Gastrocnemius medialis (tissue), 4 donors: ENCODE data around the gene CPA5. TPM values are rescaled to one million over a fixed set of nuclear protein-coding genes. Genes with fewer than 3 reads are reported as not detected.

ENCODE experiments used
- ATAC-seq, 2 donors: fragments of 150-250 bp; one replicate each; pipeline ENCODE4 v1.9.1; 2016
- DNase-seq, 2 donors: peaks; one replicate each; pipeline ENCODE4 v3.0.0-alpha.2; 2019
- H3K27ac ChIP-seq, 4 donors: fragments of 200-600 bp; sonication (generic); 1 replicate in 1 of 4; 2 replicates in 3 of 4; pipeline ENCODE4 v1.5.1; 2016 to 2018; ENCODE audit warnings: mild to moderate bottlenecking in 2 of 4, moderate library complexity in 1 of 4
- H3K27me3 ChIP-seq, 3 donors: fragments of 200-600 bp; sonication (generic) in 2 of 3; 1 replicate in 1 of 3; 2 replicates in 2 of 3; pipeline versions ENCODE4 v1.5.1 to v1.6.0; 2016 to 2019; ENCODE audit warnings: mild to moderate bottlenecking in 1 of 3, moderate library complexity in 1 of 3
- H3K36me3 ChIP-seq, 2 donors: fragments of 200-600 bp; sonication (generic) in 1 of 2; one replicate each; pipeline ENCODE4 v1.5.1; 2017 to 2018
- H3K4me1 ChIP-seq, 2 donors: fragments of 200-600 bp; sonication (generic) in 1 of 2; one replicate each; pipeline ENCODE4 v1.5.1; 2016 to 2017; ENCODE audit warnings: mild to moderate bottlenecking in 2 of 2
- H3K4me3 ChIP-seq, 4 donors: fragments of 200-600 bp; sonication (generic) in 3 of 4; 1 replicate in 1 of 4; 2 replicates in 3 of 4; pipeline ENCODE4 v1.5.1; 2016 to 2019; ENCODE audit warnings: mild to moderate bottlenecking in 2 of 4
- H3K9me3 ChIP-seq, 3 donors: fragments of 200-600 bp; sonication (generic) in 2 of 3; 1 replicate in 1 of 3; 2 replicates in 2 of 3; pipeline ENCODE4 v1.5.1; 2016 to 2019
- POLR2A ChIP-seq, 2 donors: fragments of 450-650 bp; IDR thresholded peaks; one replicate each; pipeline ENCODE4 v1.6.1; 2017; ENCODE audit warnings: antibody characterized with exemption in 2 of 2, mild to moderate bottlenecking in 2 of 2, moderate library complexity in 2 of 2
- in situ Hi-C, 4 donors: fragments of 200-750 bp; cut with MboI; loops; one replicate each; pipeline versions ENCODE4 v1.15.0 to v1.8.0; 2017; ENCODE audit warnings: low sequenced_read_pairs in 4 of 4
- intact Hi-C: fragments of 100-400 bp; cut with DNase I; formaldehyde crosslinking; loops from one replicate; pipeline ENCODE4 v1.15.1; 2023; ENCODE audit warnings: low total_unique reads
- total RNA-seq, 4 donors: library from RNA; depleted of rRNA; stranded (reverse); fragments of >200 nt; gene quantifications; one replicate each; pipeline versions ENCODE4 v1.1.0 to v1.2.3, GENCODE V29; 2016
- TF ChIP-seq, protein P1 (sequence below), 5 experiments: fragments of 450-650 bp in 3 of 5; fragments of 200-600 bp in 2 of 5; sonication (generic) in 2 of 5; IDR thresholded peaks in 4 of 5; conservative IDR thresholded peaks in 1 of 5; 1 replicate in 4 of 5; 2 replicates in 1 of 5; pipeline ENCODE4 v1.5.1; 2016 to 2019; ENCODE audit warnings: antibody characterized with exemption in 5 of 5, mild to moderate bottlenecking in 3 of 5, moderate library complexity in 3 of 5

CPA5 gene
- total RNA-seq, 4 donors from 2014 or later: not detected

DNA sequence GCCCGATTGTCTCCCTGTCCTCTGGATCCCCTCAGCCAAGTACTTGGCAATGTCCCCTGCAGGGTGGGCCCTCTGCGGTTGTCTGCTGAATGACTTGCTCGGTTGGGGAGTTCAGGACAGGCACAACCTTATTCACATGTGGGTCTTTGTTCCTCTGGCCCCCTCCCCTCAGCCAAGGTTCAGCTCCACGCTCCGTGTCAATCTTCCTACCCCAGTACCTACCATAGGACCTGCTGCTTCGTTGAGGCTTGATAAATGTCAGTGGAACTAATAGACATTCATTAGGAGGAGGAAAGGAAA lies 7.1 kb downstream of the CPA5 start:
- Histone ChIP-seq H3K36me3 (no peaks in the 10 kb centered on the region), H3K27ac (peak overlapping the region; percentile 43 to 72 (median 64)), H3K4me3 (no peak overlapping the region), H3K9me3 (no peaks in the 10 kb centered on the region), H3K27me3 (peaks cover 0 to 10% (median 0%) of the 10 kb centered on the region in 3 donors), H3K4me1 (peaks cover 9 to 15% of the 10 kb centered on the region in 2 donors)
- in situ Hi-C loops: no loop called here
- intact Hi-C loops: loop anchor here (5.0 kb wide), 1 partner anchor 74 kb away; no protein-coding TSS in a partner anchor
- DNase-seq: no peak
- no peak for ATAC-seq
- no peak for TF ChIP-seq POLR2A (IDR thresholded peaks at IDR 0.05)
- TF ChIP-seq, protein P1, sequence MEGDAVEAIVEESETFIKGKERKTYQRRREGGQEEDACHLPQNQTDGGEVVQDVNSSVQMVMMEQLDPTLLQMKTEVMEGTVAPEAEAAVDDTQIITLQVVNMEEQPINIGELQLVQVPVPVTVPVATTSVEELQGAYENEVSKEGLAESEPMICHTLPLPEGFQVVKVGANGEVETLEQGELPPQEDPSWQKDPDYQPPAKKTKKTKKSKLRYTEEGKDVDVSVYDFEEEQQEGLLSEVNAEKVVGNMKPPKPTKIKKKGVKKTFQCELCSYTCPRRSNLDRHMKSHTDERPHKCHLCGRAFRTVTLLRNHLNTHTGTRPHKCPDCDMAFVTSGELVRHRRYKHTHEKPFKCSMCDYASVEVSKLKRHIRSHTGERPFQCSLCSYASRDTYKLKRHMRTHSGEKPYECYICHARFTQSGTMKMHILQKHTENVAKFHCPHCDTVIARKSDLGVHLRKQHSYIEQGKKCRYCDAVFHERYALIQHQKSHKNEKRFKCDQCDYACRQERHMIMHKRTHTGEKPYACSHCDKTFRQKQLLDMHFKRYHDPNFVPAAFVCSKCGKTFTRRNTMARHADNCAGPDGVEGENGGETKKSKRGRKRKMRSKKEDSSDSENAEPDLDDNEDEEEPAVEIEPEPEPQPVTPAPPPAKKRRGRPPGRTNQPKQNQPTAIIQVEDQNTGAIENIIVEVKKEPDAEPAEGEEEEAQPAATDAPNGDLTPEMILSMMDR (IDR thresholded peaks at IDR 0.05 in 4 of 5, conservative IDR thresholded peaks at IDR 0.05 in 1 of 5): no peak

DNA sequence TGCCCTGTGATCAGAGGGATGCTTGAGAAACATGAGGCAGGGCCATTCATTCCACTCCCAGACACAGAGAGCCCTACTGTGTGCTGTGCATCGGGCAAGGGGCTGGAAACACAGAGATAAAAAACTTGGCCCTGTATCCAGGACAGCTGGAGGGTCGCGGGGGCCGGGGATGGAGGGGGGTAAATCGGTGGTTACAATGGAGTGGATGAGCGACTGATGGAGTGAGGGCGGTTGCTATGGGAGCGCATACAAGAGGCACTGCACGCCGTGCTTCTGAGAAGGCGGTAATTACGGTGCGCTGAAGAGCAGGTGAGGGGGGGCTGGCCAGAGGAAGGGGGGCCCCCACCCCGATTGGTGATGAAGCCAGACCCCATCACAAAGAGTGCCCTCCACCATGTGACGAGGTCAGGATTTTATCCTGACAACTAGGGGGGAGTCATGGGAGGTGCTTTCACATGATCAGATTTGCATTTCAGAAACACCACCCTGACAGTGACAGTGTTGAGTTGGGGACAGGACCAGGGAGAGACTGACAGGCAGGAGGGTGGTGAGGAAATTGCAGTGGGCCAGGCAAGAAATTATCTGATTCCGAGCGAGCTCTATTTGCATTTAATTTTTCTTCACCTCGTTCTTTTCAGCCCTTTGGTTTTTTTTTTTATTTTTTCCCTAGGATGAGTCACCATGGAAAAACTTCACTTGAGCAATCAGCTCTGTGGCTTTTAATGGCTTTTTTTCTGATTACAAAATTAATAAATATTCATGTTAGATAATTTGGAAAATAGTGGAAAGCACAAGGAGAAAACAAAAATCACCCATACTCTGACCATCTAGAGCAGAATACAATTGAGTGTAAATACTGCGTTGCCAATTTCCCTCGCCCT lies 7.8 kb downstream of the CPA5 start:
- no peak overlapping the region for H3K4me3 ChIP-seq
- TF ChIP-seq, protein P1 (IDR thresholded peaks at IDR 0.05 in 4 of 5, conservative IDR thresholded peaks at IDR 0.05 in 1 of 5): no peak
- no peak for TF ChIP-seq POLR2A (IDR thresholded peaks at IDR 0.05)
- ATAC-seq (no peak), DNase-seq (no peak)
- peaks cover 0 to 10% (median 0%) of the 10 kb centered on the region in 3 donors for H3K27me3 ChIP-seq
- H3K4me1 ChIP-seq: peaks cover 16 to 22% of the 10 kb centered on the region in 2 donors
- in situ Hi-C loops: no loop called here
- intact Hi-C loops: loop anchor here (5.0 kb wide), 1 partner anchor 75 kb away; no protein-coding TSS in a partner anchor
- peak overlapping the region; percentile 43 to 72 (median 64) for H3K27ac ChIP-seq
- no peaks in the 10 kb centered on the region for H3K36me3 ChIP-seq
- H3K9me3 ChIP-seq: no peaks in the 10 kb centered on the region

DNA sequence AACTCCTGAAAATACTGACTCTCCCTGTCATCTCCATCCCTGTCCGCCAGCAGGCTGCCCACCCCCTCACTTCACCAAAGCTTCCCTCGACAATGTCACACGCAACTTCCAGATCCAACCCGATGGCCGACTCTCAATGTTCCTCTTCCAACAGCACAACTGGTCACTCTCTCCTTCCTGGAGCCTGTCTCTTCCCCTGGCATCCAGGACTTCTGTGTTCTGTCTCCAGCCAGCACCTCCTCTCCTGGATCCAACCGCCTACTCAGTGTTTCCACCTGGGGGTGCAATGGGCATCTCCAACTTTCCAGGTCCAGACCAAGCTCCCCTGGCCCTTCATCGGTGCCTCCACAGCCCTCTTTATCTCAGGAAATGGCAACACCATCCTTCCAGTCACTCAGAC lies 8.6 kb downstream of the CPA5 start:
- peaks cover 0 to 10% (median 0%) of the 10 kb centered on the region in 3 donors for H3K27me3 ChIP-seq
- ATAC-seq (no peak), DNase-seq (no peak)
- H3K27ac ChIP-seq: peak overlapping the region; percentile 36 to 72 (median 48)
- intact Hi-C loops (loop anchor here (5.0 kb wide), 1 partner anchor 76 kb away; no protein-coding TSS in a partner anchor), in situ Hi-C loops (no loop called here)
- H3K9me3 ChIP-seq: no peaks in the 10 kb centered on the region
- H3K4me1 ChIP-seq: peaks cover 17 to 25% of the 10 kb centered on the region in 2 donors
- no peaks in the 10 kb centered on the region for H3K36me3 ChIP-seq
- TF ChIP-seq, protein P1 (IDR thresholded peaks at IDR 0.05 in 4 of 5, conservative IDR thresholded peaks at IDR 0.05 in 1 of 5): no peak
- no peak for TF ChIP-seq POLR2A (IDR thresholded peaks at IDR 0.05)
- H3K4me3 ChIP-seq: no peak overlapping the region

DNA sequence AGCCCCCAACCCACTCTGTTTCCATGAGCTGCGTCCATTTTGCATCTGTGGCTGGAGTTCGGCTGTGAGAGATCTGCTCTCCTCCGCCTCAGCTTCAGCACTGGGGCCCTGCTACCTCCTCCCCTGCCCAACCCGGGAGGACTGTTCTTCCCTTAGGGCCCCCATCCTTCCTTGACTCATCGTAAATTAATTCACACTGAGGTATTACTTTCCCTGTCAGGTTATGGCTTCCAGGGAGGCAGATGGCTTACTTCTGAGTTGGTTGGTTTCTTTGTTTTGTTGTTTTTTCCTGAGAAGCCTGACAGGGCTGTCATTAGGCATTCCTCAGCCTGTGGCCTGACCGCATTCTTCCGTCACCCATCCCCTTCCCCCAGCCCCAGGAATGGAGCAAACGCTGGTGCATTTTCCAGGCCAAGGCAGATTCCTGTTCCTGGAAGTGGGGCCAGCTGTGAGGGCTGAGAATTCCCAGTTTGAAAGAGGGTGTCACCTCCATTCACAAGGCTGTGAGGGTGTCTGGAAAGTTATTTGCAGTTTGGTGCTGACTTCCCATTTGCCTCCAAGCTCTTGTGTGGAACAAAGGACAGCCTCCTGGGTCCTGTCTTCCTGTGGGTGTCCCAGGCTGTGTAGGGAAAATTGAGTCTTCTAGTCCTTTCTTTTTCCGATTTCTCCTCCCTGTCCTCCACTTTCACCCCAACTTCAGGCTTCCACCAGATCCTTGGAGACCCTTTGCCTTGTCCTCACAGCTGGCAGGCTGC lies 11.7 kb downstream of the CPA5 start:
- H3K27ac ChIP-seq: peak overlapping the region; percentile 63 to 80 (median 72)
- H3K4me3 ChIP-seq: no peak overlapping the region
- intact Hi-C loops: no loop called here
- H3K27me3 ChIP-seq: peaks cover 0 to 5% (median 0%) of the 10 kb centered on the region in 3 donors
- TF ChIP-seq, protein P1 (IDR thresholded peaks at IDR 0.05 in 4 of 5, conservative IDR thresholded peaks at IDR 0.05 in 1 of 5): no peak
- no peak for TF ChIP-seq POLR2A (IDR thresholded peaks at IDR 0.05)
- H3K4me1 ChIP-seq: peaks cover 15 to 25% of the 10 kb centered on the region in 2 donors
- no peaks in the 10 kb centered on the region for H3K36me3 ChIP-seq
- DNase-seq: peak in 1 of 2 donors; percentile 63
- in situ Hi-C loops: no loop called here
- ATAC-seq: peak; percentile 50 to 71
- peaks cover 0 to 3% (median 0%) of the 10 kb centered on the region in 3 donors for H3K9me3 ChIP-seq
